Esophagus squamous epithelium (tissue), 4 donors: ENCODE data around the gene CD47.

ENCODE experiments used
- POLR2A ChIP-seq, 4 donors: fragments of 450-650 bp; IDR thresholded peaks; one replicate each; pipeline ENCODE4 v1.6.1; 2017; ENCODE audit warnings: antibody characterized with exemption in 4 of 4, mild to moderate bottlenecking in 4 of 4, moderate library complexity in 3 of 4
- TF ChIP-seq, protein P1 (sequence below), 6 experiments: fragments of 450-650 bp in 4 of 6; fragments of 200-600 bp in 2 of 6; sonication (generic) in 2 of 6; IDR thresholded peaks; one replicate each; pipeline ENCODE4 v1.5.1; 2016 to 2019; ENCODE audit warnings: antibody characterized with exemption in 6 of 6, mild to moderate bottlenecking in 4 of 6, moderate library complexity in 4 of 6

DNA sequence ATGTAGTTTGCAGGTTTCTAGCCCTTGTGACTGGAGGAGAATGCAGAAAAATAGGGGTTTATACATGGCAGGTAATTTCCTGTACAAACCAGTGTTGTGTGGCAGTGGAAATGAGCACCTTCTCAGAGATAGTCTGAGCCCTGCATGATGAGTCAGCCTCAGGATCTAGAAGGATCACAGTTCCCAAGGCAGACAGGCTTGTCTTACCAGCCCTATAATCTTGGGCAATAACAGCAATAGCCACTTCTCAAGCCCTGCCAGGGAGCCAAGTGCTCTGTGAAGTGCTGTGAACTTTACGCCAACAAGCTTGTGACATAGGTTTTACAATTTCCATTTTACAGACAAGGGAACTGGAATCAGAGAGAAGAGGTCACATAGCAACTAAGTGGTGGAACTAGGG lies 89.4 kb downstream of the CD47 start:
- TF ChIP-seq, protein P1, sequence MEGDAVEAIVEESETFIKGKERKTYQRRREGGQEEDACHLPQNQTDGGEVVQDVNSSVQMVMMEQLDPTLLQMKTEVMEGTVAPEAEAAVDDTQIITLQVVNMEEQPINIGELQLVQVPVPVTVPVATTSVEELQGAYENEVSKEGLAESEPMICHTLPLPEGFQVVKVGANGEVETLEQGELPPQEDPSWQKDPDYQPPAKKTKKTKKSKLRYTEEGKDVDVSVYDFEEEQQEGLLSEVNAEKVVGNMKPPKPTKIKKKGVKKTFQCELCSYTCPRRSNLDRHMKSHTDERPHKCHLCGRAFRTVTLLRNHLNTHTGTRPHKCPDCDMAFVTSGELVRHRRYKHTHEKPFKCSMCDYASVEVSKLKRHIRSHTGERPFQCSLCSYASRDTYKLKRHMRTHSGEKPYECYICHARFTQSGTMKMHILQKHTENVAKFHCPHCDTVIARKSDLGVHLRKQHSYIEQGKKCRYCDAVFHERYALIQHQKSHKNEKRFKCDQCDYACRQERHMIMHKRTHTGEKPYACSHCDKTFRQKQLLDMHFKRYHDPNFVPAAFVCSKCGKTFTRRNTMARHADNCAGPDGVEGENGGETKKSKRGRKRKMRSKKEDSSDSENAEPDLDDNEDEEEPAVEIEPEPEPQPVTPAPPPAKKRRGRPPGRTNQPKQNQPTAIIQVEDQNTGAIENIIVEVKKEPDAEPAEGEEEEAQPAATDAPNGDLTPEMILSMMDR (IDR thresholded peaks at IDR 0.05), result no peak
- no peak for TF ChIP-seq POLR2A (IDR thresholded peaks at IDR 0.05)
